A204.1 (cell line): ENCODE results near the gene GSS.
"Not testable (repeated sequence)": the region's sequence is repeated elsewhere in the genome, so short reads cannot be mapped to it uniquely, and the experiment has no call there.

Experiments
- FAIRE-seq: peaks from 2 replicates; lab custom pipeline; 2012; peaks lifted over from hg19 to GRCh38; lab: Jason Lieb, UNC

GSS gene

GRCh38 chr20:34898731-34899130 is 56.9 kb downstream of the GSS start:
- FAIRE-seq, result not testable (repeated sequence)

- not testable (repeated sequence) for FAIRE-seq
These were observed 57.5 kb downstream of the GSS start for GRCh38 chr20:34898129-34898528.

- no peak for FAIRE-seq
These were observed 59.5 kb downstream of the GSS start for GRCh38 chr20:34896086-34896621.

- no peak for FAIRE-seq
These were observed 60.1 kb downstream of the GSS start for GRCh38 chr20:34895465-34895864.

GRCh38 chr20:34894723-34895122 is 60.9 kb downstream of the GSS start:
- no peak for FAIRE-seq

GRCh38 chr20:34892671-34893070 is 62.9 kb downstream of the GSS start:
- no peak for FAIRE-seq

GRCh38 chr20:34891166-34892062 is 64.2 kb downstream of the GSS start:
- no peak for FAIRE-seq

- no peak for FAIRE-seq
These were observed 67.1 kb downstream of the GSS start for GRCh38 chr20:34888468-34888867.

GRCh38 chr20:34887023-34887422 is 68.6 kb downstream of the GSS start:
- FAIRE-seq, result no peak

GRCh38 chr20:34886122-34886521 is 69.5 kb downstream of the GSS start:
- FAIRE-seq, result no peak

- FAIRE-seq, result no peak
These were observed 71.3 kb downstream of the GSS start for GRCh38 chr20:34884260-34884659.

GRCh38 chr20:34883809-34884208 is 71.8 kb downstream of the GSS start:
- no peak for FAIRE-seq

- FAIRE-seq, result no peak
These were observed 72.4 kb downstream of the GSS start for GRCh38 chr20:34883087-34883688.

- FAIRE-seq, result no peak
These were observed 73.9 kb downstream of the GSS start for GRCh38 chr20:34881689-34882088.

GRCh38 chr20:34880971-34881370 is 74.6 kb downstream of the GSS start:
- not testable (repeated sequence) for FAIRE-seq

GRCh38 chr20:34880215-34880850 is 75.3 kb downstream of the GSS start:
- FAIRE-seq, result no peak
